MM.1S (cell line): Measurements from ENCODE around the gene ARPC2.

Experiments used
- DNase-seq: peaks from one replicate; pipeline ENCODE4 v3.0.0-alpha.2; 2015
- H2AFZ ChIP-seq: fragments of 300-600 bp; sonication (generic); 2 replicates; pipeline ENCODE4 v1.6.0; 2016; ENCODE audit warnings: antibody characterized with exemption, low read length
- H3F3A ChIP-seq: fragments of 300-600 bp; sonication (generic); 2 replicates; pipeline ENCODE4 v1.6.1; 2016; ENCODE audit warnings: mild to moderate bottlenecking, antibody characterized with exemption, low read length, moderate library complexity, mixed read lengths; ENCODE audit not compliant: insufficient read depth
- H3K27ac ChIP-seq: fragments of 300-600 bp; sonication (generic); 2 replicates; pipeline ENCODE4 v1.5.1; 2016; ENCODE audit warnings: mild to moderate bottlenecking, low read length
- H3K27me3 ChIP-seq: fragments of 300-600 bp; sonication (generic); replicated peaks from 2 replicates; pipeline ENCODE4 v1.6.0; 2016; ENCODE audit warnings: low read length; ENCODE audit not compliant: insufficient read depth
- H3K36me3 ChIP-seq: fragments of 300-600 bp; sonication (generic); replicated peaks from 2 replicates; pipeline ENCODE4 v1.6.1; 2016; ENCODE audit warnings: mild to moderate bottlenecking, low read length, mixed read lengths; ENCODE audit not compliant: insufficient read depth
- H3K4me1 ChIP-seq: fragments of 300-600 bp; sonication (generic); 2 replicates; pipeline ENCODE4 v1.6.1; 2016; ENCODE audit warnings: low read length, mixed read lengths
- H3K4me2 ChIP-seq: fragments of 300-600 bp; sonication (generic); 2 replicates; pipeline ENCODE4 v1.6.0; 2016; ENCODE audit warnings: low read depth, low read length
- H3K4me3 ChIP-seq: fragments of 300-600 bp; sonication (generic); 2 replicates; pipeline ENCODE4 v1.5.1; 2016; ENCODE audit warnings: low read length, mixed read lengths
- H3K79me2 ChIP-seq: fragments of 300-600 bp; sonication (generic); 2 replicates; pipeline ENCODE4 v1.6.1; 2016; ENCODE audit warnings: mixed run types, low read length, mixed read lengths
- H3K9ac ChIP-seq: fragments of 300-600 bp; sonication (generic); 2 replicates; pipeline ENCODE4 v1.6.1; 2016; ENCODE audit warnings: low read length, mixed read lengths
- H3K9me2 ChIP-seq: fragments of 300-600 bp; sonication (generic); replicated peaks from 2 replicates; pipeline ENCODE4 v1.6.1; 2016; ENCODE audit warnings: mild to moderate bottlenecking, low read length, mixed read lengths; ENCODE audit not compliant: insufficient read depth
- H3K9me3 ChIP-seq: fragments of 300-600 bp; sonication (generic); replicated peaks from 2 replicates; pipeline ENCODE4 v1.6.1; 2016; ENCODE audit warnings: mild to moderate bottlenecking, low read length, mixed read lengths; ENCODE audit not compliant: insufficient read depth
- H4K20me1 ChIP-seq: fragments of 300-600 bp; sonication (generic); 2 replicates; pipeline ENCODE4 v1.6.1; 2016; ENCODE audit warnings: mild to moderate bottlenecking, low read length, moderate library complexity, mixed read lengths; ENCODE audit not compliant: insufficient read depth
- CTCF ChIP-seq: fragments of 300-600 bp; sonication (generic); IDR thresholded peaks from 2 replicates; pipeline ENCODE4 v1.5.1; 2016; ENCODE audit warnings: antibody characterized with exemption, low read length, mixed read lengths
- EZH2 ChIP-seq: fragments of 300-600 bp; sonication (generic); optimal IDR thresholded peaks from 2 replicates; pipeline ENCODE3; 2017; ENCODE audit warnings: low read depth, mild to moderate bottlenecking, antibody characterized with exemption, low read length, mixed read lengths
- EZH2phosphoT487 ChIP-seq: fragments of 300-600 bp; sonication (generic); IDR thresholded peaks from 2 replicates; pipeline ENCODE4 v1.6.1; 2018; ENCODE audit warnings: antibody characterized with exemption, low read length

The ARPC2 gene

GRCh38 chr2:218229239-218229638 lies 12.2 kb downstream of the ARPC2 start:
- Histone ChIP-seq H2AFZ (no peak overlapping the region), H3K79me2 (peaks cover 76% of the 10 kb centered on the region), H3K4me2 (peak overlapping the region; percentile 64), H3K9ac (peak overlapping the region; percentile 37; the same call in 1 of the 2 replicates), H3K27me3 (no peaks in the 10 kb centered on the region), H3K4me3 (no peak overlapping the region), H4K20me1 (no peaks in the 10 kb centered on the region; the same call in 1 of the 2 replicates), H3K9me3 (no peaks in the 10 kb centered on the region), H3F3A (peaks cover 52% of the 10 kb centered on the region), H3K27ac (peak overlapping the region; percentile 92), H3K36me3 (peaks cover 10% of the 10 kb centered on the region), H3K4me1 (peaks cover 60% of the 10 kb centered on the region), H3K9me2 (no peaks in the 10 kb centered on the region)
- DNase-seq = peak; percentile 85
- TF ChIP-seq CTCF = no peak

DNA sequence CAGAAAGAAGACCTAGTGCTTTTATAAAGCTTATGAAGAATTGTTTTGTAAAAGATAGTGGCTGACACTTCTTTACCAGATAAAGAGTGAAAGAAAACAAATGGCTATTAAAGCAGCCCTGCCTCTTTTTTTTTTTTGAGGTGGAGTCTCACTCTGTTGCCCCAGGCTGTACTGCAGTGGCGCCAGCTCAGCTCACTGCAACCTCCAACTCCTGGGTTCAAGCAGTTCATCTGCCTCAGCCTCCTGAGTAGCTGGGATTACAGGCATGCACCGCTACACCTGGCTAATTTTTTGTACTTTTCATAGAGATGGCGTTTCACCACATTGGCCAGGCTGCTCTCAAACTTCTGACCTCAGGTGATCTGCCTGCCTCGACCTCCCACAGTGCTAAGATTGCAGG lies 12.9 kb downstream of the ARPC2 start:
- H3K9me3 ChIP-seq = no peaks in the 10 kb centered on the region
- H3K79me2 ChIP-seq = peaks cover 76% of the 10 kb centered on the region
- no peak overlapping the region for H2AFZ ChIP-seq
- H3K4me1 ChIP-seq = peaks cover 53% of the 10 kb centered on the region
- no peak for TF ChIP-seq CTCF
- no peak for TF ChIP-seq EZH2
- TF ChIP-seq EZH2phosphoT487 = no peak
- peaks cover 46% of the 10 kb centered on the region for H3F3A ChIP-seq
- no peaks in the 10 kb centered on the region for H3K27me3 ChIP-seq
- no peaks in the 10 kb centered on the region for H3K9me2 ChIP-seq
- H3K9ac ChIP-seq = peak overlapping the region; percentile 37; the same call in 1 of the 2 replicates
- peak overlapping the region; percentile 16; the same call in 1 of the 2 replicates for H3K4me3 ChIP-seq
- H4K20me1 ChIP-seq = no peaks in the 10 kb centered on the region
- H3K27ac ChIP-seq = peak overlapping the region; percentile 92
- peak overlapping the region; percentile 56 for H3K4me2 ChIP-seq
- peaks cover 10% of the 10 kb centered on the region for H3K36me3 ChIP-seq
- peak; percentile 64 for DNase-seq

GRCh38 chr2:218230882-218231281 lies 13.9 kb downstream of the ARPC2 start:
- H4K20me1 ChIP-seq = no peaks in the 10 kb centered on the region
- H3K4me2 ChIP-seq = peak overlapping the region; percentile 56; the same call in 1 of the 2 replicates
- H3K4me1 ChIP-seq = peaks cover 44% of the 10 kb centered on the region
- peak overlapping the region; percentile 92; the same call in 1 of the 2 replicates for H3K27ac ChIP-seq
- TF ChIP-seq CTCF = peak; percentile 39
- TF ChIP-seq EZH2 = no peak
- H3K79me2 ChIP-seq = peaks cover 76% of the 10 kb centered on the region
- peaks cover 42% of the 10 kb centered on the region for H3F3A ChIP-seq
- H3K4me3 ChIP-seq = no peak overlapping the region
- no peaks in the 10 kb centered on the region for H3K9me3 ChIP-seq
- no peak overlapping the region for H3K9ac ChIP-seq
- peak; percentile 41 for DNase-seq
- H3K36me3 ChIP-seq = peaks cover 20% of the 10 kb centered on the region
- H3K27me3 ChIP-seq = no peaks in the 10 kb centered on the region
- no peak overlapping the region for H2AFZ ChIP-seq
- no peaks in the 10 kb centered on the region for H3K9me2 ChIP-seq
